ENCODE data around the gene OGFOD2. TPM values are rescaled to one million over a fixed set of nuclear protein-coding genes. Genes with fewer than 3 reads are reported as not detected.

The OGFOD2 gene
- total RNA-seq, 2 donors from 2014 or later: 22.2 to 22.4 TPM

GRCh38 chr12:122984612-122985337 lies 9.7 kb downstream of the OGFOD2 start:
- intact Hi-C loops (cut with DNase I, micrococcal nuclease): loop anchor here in 1 of 2 donors (10.0 kb wide), 1 partner anchor 250 kb away; the partner anchor contains the start of genes MPHOSPH9 and MTRFR
- ATAC-seq: no peak
- no peak for DNase-seq

GRCh38 chr12:122985338-122986257 lies 10.6 kb downstream of the OGFOD2 start:
- DNase-seq (no peak), ATAC-seq (no peak)
- intact Hi-C loops (cut with DNase I, micrococcal nuclease): loop anchor here in 1 of 2 donors (10.0 kb wide), 1 partner anchor 249 kb away; the partner anchor contains the start of genes MPHOSPH9 and MTRFR

GRCh38 chr12:122986258-122986871 lies 11.3 kb downstream of the OGFOD2 start:
- intact Hi-C loops (cut with DNase I, micrococcal nuclease): loop anchor here in 1 of 2 donors (10.0 kb wide), 1 partner anchor 248 kb away; the partner anchor contains the start of genes MPHOSPH9 and MTRFR
- ATAC-seq (no peak), DNase-seq (no peak)

- ATAC-seq (no peak), DNase-seq (no peak)
- intact Hi-C loops (cut with DNase I, micrococcal nuclease): loop anchor here in 1 of 2 donors (10.0 kb wide), 1 partner anchor 247 kb away; the partner anchor contains the start of genes MPHOSPH9 and MTRFR
These were observed 12.3 kb downstream of the OGFOD2 start for GRCh38 chr12:122987086-122987951.

- DNase-seq: no peak
- intact Hi-C loops (cut with DNase I, micrococcal nuclease): loop anchor here in 1 of 2 donors (10.0 kb wide), 1 partner anchor 247 kb away; the partner anchor contains the start of genes MPHOSPH9 and MTRFR
- no peak for ATAC-seq
These were observed 13.0 kb downstream of the OGFOD2 start for GRCh38 chr12:122988036-122988435.

GRCh38 chr12:122988612-122989212 lies 13.7 kb downstream of the OGFOD2 start:
- no peak for ATAC-seq
- intact Hi-C loops (cut with DNase I, micrococcal nuclease): loop anchor here in 1 of 2 donors (10.0 kb wide), 1 partner anchor 246 kb away; the partner anchor contains the start of genes MPHOSPH9 and MTRFR

GRCh38 chr12:122989225-122989839 lies 14.3 kb downstream of the OGFOD2 start:
- intact Hi-C loops (cut with DNase I, micrococcal nuclease): loop anchor here in 1 of 2 donors (10.0 kb wide), 1 partner anchor 245 kb away; the partner anchor contains the start of genes MPHOSPH9 and MTRFR
- ATAC-seq: no peak
- DNase-seq: no peak

More at GRCh38 chr12:122988612-122989212, 13.7 kb downstream of the OGFOD2 start:
- no peak for DNase-seq

GRCh38 chr12:122989874-122990419 lies 14.9 kb downstream of the OGFOD2 start:
- intact Hi-C loops (cut with DNase I, micrococcal nuclease): loop anchor here in 1 of 2 donors (10.0 kb wide), 1 partner anchor 245 kb away; the partner anchor contains the start of genes MPHOSPH9 and MTRFR
- DNase-seq (no peak), ATAC-seq (no peak)

- ATAC-seq: no peak
- no peak for DNase-seq
- intact Hi-C loops (cut with DNase I, micrococcal nuclease): no loop called here
These were observed 15.5 kb downstream of the OGFOD2 start for GRCh38 chr12:122990561-122990960.

GRCh38 chr12:122990961-122991622 lies 16.0 kb downstream of the OGFOD2 start:
- no peak for ATAC-seq
- DNase-seq: no peak
- intact Hi-C loops (cut with DNase I, micrococcal nuclease): no loop called here

GRCh38 chr12:122991623-122992275 lies 16.7 kb downstream of the OGFOD2 start:
- DNase-seq (no peak), ATAC-seq (no peak)
- intact Hi-C loops (cut with DNase I, micrococcal nuclease): no loop called here

- no peak for ATAC-seq
- intact Hi-C loops (cut with DNase I, micrococcal nuclease): no loop called here
- DNase-seq: no peak
These were observed 17.3 kb downstream of the OGFOD2 start for GRCh38 chr12:122992386-122992785.

GRCh38 chr12:122994140-122994675 lies 19.2 kb downstream of the OGFOD2 start:
- no peak for DNase-seq
- intact Hi-C loops (cut with DNase I, micrococcal nuclease): no loop called here
- ATAC-seq: no peak

- ATAC-seq (no peak), DNase-seq (no peak)
- intact Hi-C loops (cut with DNase I, micrococcal nuclease): no loop called here
These were observed 19.9 kb downstream of the OGFOD2 start for GRCh38 chr12:122994781-122995502.
